ENCODE data around the gene TTC9. TPM values are rescaled to one million over a fixed set of nuclear protein-coding genes. Genes with fewer than 3 reads are reported as not detected.

Gene TTC9
- total RNA-seq, 1 donor from 2014 or later, result 1.2 TPM

DNA sequence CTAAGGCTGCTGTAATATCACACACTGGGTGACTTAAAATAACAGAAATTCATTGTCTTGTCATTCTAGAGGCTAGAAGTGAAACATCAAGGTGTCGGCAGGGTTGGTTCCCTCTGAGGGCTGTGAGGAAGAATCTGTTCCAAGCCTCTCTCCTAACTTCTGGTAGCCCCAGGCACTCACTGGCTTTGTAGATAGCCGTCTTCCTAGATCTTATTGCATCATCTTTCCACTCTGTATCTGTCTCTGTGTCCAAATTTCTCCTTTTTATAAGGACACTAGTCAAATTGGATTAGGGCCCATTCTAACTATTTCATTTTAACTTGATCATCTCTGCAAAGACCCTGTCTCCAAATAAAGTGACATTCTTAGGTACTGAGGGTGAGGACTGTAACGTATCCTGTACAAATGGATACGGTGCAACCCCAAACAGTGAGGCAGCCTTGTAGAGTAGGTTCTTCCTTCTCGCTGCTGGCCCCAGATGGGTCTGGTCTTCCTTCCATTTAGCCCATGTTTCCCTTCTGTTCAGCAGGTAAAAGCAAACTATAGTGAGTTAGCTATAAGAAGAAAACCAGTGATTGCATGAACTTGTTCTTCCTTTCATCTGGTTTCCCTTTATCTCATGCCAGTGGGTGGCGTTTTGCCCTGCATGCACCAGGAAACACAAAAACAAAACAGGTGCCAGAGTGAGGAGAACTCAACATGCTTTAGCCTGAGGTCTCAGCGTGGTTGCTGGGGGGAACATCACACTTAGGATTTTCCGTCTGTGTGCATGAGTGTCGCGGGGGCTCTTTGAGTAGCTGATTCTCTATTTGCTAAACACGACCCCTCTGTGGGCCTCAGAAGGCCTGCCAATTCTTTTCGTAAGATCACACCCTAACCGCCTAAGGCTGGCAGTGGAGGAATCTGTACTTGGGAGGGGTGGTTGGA is 19.5 kb downstream of the TTC9 start:
- TF ChIP-seq, protein P1, sequence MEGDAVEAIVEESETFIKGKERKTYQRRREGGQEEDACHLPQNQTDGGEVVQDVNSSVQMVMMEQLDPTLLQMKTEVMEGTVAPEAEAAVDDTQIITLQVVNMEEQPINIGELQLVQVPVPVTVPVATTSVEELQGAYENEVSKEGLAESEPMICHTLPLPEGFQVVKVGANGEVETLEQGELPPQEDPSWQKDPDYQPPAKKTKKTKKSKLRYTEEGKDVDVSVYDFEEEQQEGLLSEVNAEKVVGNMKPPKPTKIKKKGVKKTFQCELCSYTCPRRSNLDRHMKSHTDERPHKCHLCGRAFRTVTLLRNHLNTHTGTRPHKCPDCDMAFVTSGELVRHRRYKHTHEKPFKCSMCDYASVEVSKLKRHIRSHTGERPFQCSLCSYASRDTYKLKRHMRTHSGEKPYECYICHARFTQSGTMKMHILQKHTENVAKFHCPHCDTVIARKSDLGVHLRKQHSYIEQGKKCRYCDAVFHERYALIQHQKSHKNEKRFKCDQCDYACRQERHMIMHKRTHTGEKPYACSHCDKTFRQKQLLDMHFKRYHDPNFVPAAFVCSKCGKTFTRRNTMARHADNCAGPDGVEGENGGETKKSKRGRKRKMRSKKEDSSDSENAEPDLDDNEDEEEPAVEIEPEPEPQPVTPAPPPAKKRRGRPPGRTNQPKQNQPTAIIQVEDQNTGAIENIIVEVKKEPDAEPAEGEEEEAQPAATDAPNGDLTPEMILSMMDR (IDR thresholded peaks at IDR 0.05), result no peak
- peaks cover 18% of the 10 kb centered on the region for H3K4me1 Mint-ChIP-seq (ENCODE audit: unreplicated experiment)
- H3K27ac Mint-ChIP-seq (ENCODE audit: unreplicated experiment), result no peak overlapping the region

DNA sequence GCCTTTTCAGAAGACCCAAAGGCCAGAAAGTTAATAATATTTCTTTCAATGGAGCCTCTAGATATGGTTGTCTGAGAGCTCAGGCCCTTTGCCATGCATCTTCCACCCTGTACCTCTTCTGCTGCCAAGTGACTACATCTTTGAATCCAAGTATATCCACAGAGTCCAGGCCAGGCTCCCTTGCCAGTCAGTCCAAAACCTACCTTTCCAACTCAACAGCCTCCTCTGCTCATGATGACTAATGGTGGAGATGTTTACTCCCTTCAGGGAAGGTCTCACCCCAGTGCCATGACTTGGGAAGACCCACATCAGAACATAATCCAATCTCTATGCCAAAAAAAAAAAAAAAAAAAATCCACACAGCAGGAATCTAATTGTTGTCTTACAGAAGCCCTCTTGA is 20.4 kb downstream of the TTC9 start:
- no peak for DNase-seq (ENCODE audit: extremely low spot score, unreplicated experiment)
- H3K4me1 Mint-ChIP-seq (ENCODE audit: unreplicated experiment), result peaks cover 21% of the 10 kb centered on the region
- H3K4me3 Mint-ChIP-seq (ENCODE audit: unreplicated experiment), result no peak overlapping the region
- no peaks in the 10 kb centered on the region for H3K36me3 Mint-ChIP-seq (ENCODE audit: unreplicated experiment)
- no peak overlapping the region for H3K27ac Mint-ChIP-seq (ENCODE audit: unreplicated experiment)
- no peaks in the 10 kb centered on the region for H3K27me3 Mint-ChIP-seq (ENCODE audit: unreplicated experiment)
- TF ChIP-seq, protein P1 (IDR thresholded peaks at IDR 0.05), result no peak
- H3K9me3 Mint-ChIP-seq (ENCODE audit: unreplicated experiment), result no peaks in the 10 kb centered on the region

More for the DNA sequence above, 19.5 kb downstream of the TTC9 start:
- no peak overlapping the region for H3K4me3 Mint-ChIP-seq (ENCODE audit: unreplicated experiment)
- no peaks in the 10 kb centered on the region for H3K36me3 Mint-ChIP-seq (ENCODE audit: unreplicated experiment)
- H3K27me3 Mint-ChIP-seq (ENCODE audit: unreplicated experiment), result no peaks in the 10 kb centered on the region
- DNase-seq (ENCODE audit: extremely low spot score, unreplicated experiment), result no peak
- no peaks in the 10 kb centered on the region for H3K9me3 Mint-ChIP-seq (ENCODE audit: unreplicated experiment)

DNA sequence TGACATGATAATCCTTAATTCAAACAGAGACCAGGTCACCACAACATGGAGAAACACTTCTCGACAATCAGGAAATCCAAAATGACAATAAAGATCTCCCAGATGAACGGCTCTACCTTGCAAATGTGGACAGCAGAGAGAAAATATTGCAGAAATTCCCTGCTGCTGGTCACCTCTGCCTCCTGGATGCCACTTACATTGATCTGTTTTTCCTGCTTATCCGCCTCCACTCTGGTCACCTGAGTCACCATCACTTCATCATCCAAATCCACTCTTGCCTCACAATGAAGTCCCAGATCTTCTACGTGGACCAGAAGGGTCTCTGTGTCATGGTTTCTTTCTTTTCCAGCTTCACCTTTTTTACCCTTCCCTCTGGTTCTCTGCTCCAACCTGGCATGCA is 21.1 kb downstream of the TTC9 start:
- H3K9me3 Mint-ChIP-seq (ENCODE audit: unreplicated experiment), result no peaks in the 10 kb centered on the region
- no peaks in the 10 kb centered on the region for H3K27me3 Mint-ChIP-seq (ENCODE audit: unreplicated experiment)
- H3K4me1 Mint-ChIP-seq (ENCODE audit: unreplicated experiment), result peaks cover 21% of the 10 kb centered on the region
- DNase-seq (ENCODE audit: extremely low spot score, unreplicated experiment), result no peak
- TF ChIP-seq, protein P1 (IDR thresholded peaks at IDR 0.05), result no peak
- no peak overlapping the region for H3K4me3 Mint-ChIP-seq (ENCODE audit: unreplicated experiment)
- H3K27ac Mint-ChIP-seq (ENCODE audit: unreplicated experiment), result no peak overlapping the region
- H3K36me3 Mint-ChIP-seq (ENCODE audit: unreplicated experiment), result no peaks in the 10 kb centered on the region

DNA sequence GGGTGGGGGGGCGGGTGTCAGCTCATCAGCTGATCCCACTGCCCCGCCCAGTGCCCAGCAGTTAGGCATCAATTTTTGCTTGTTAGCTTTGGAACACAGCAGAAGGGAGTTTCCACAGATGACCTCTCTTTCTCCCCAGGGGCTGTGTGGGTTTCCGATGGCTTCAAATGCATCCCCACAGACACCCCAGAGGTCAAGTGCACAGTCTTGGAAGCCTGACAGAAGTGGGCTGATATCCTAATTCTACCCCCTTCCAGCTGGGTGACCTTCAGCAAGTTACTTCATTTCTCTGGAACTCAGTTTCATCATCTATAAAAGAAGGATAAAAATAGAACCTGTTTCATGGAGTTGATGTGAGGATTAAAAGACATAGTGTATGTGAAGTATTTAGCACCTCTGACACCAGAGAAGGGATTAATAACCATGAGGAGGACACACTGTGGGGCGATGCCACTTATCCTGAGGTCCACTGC is 22.0 kb downstream of the TTC9 start:
- H3K4me1 Mint-ChIP-seq (ENCODE audit: unreplicated experiment), result peaks cover 21% of the 10 kb centered on the region
- no peak for DNase-seq (ENCODE audit: extremely low spot score, unreplicated experiment)
- H3K9me3 Mint-ChIP-seq (ENCODE audit: unreplicated experiment), result no peaks in the 10 kb centered on the region
- H3K27ac Mint-ChIP-seq (ENCODE audit: unreplicated experiment), result no peak overlapping the region
- no peaks in the 10 kb centered on the region for H3K36me3 Mint-ChIP-seq (ENCODE audit: unreplicated experiment)
- H3K27me3 Mint-ChIP-seq (ENCODE audit: unreplicated experiment), result no peaks in the 10 kb centered on the region
- no peak overlapping the region for H3K4me3 Mint-ChIP-seq (ENCODE audit: unreplicated experiment)
- TF ChIP-seq, protein P1 (IDR thresholded peaks at IDR 0.05), result no peak

DNA sequence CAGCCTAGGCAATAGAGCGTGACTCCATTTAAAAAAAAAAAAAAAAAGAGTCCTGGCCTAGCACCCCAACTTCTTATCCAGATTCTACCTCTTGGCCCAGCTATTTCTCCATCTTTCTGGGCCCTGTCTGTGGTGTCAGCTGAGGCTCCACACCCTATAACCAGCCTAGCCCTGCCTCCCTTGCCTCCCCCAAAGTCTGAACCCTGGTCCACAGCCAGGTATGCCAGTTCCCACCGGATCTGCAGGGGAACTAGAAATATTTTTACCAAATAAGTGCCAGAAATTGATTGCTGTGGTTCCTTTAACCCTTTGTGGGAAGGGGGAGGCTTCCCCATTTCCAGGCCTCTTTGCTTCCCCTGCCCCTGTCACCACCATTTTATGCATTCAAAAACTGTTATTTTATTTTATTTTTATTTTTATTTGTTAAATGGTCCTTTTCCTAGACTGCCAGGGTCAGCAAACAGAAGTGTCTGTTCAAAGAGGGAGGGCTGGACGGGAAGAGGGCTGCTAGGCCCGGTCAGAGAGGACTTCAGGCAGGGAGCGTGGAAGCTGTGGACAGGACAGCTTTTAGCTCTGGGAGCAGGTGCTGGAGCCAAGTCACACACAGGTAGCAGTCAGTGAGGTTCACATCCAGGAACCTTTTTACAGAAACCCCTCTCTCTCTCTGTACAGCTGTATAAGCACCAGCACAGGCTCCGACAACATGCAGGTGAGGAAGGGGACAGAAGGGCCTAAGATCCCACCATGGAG is 23.2 kb downstream of the TTC9 start:
- no peaks in the 10 kb centered on the region for H3K27me3 Mint-ChIP-seq (ENCODE audit: unreplicated experiment)
- H3K27ac Mint-ChIP-seq (ENCODE audit: unreplicated experiment), result no peak overlapping the region
- no peak overlapping the region for H3K4me3 Mint-ChIP-seq (ENCODE audit: unreplicated experiment)
- H3K36me3 Mint-ChIP-seq (ENCODE audit: unreplicated experiment), result no peaks in the 10 kb centered on the region
- peaks cover 21% of the 10 kb centered on the region for H3K4me1 Mint-ChIP-seq (ENCODE audit: unreplicated experiment)
- no peak for DNase-seq (ENCODE audit: extremely low spot score, unreplicated experiment)
- no peaks in the 10 kb centered on the region for H3K9me3 Mint-ChIP-seq (ENCODE audit: unreplicated experiment)
- TF ChIP-seq, protein P1 (IDR thresholded peaks at IDR 0.05), result no peak
